Keratinocyte (primary cell): ENCODE results near the gene CFAP70.

Experiments
- CTCF ChIP-seq, 3 experiments: IDR thresholded peaks in 1 of 3; conservative IDR thresholded peaks in 1 of 3; optimal IDR thresholded peaks in 1 of 3; 2 replicates in 2 of 3; 3 replicates in 1 of 3; pipeline versions ENCODE3 to v1.5.1; 2011; ENCODE audit warnings: low read length in 3 of 3, mild to moderate bottlenecking in 3 of 3, moderate library complexity in 2 of 3, control low read depth in 1 of 3, inconsistent platforms in 1 of 3; ENCODE audit not compliant: insufficient read depth in 2 of 3; ENCODE audit errors: extremely low read depth in 1 of 3
- EZH2 ChIP-seq: IDR thresholded peaks from one replicate; pipeline ENCODE4 v1.6.1; 2012; ENCODE audit warnings: inconsistent platforms, mild to moderate bottlenecking, low read length, moderate library complexity

GRCh38 chr10:73281097-73281496 is 77.6 kb downstream of the CFAP70 start:
- TF ChIP-seq CTCF (optimal IDR thresholded peaks at IDR 0.05 in 1 of 3, IDR thresholded peaks at IDR 0.05 in 1 of 3, conservative IDR thresholded peaks at IDR 0.05 in 1 of 3; ENCODE audit: extremely low read depth in 1 of 3, insufficient read depth in 2 of 3, low read length in 3 of 3): no peak
- no peak for TF ChIP-seq EZH2
